HEK293 (cell line): ENCODE results near the gene ITGA8.

ENCODE experiments used
- CTCF ChIA-PET: fragments of 350-600 bp; formaldehyde crosslinking; extraction: SDS; loops from one replicate; lab custom pipeline; 2021; ENCODE audit warnings: antibody characterized with exemption; lab: Yijun Ruan, JAX
- POLR2A ChIA-PET: fragments of 300-600 bp; formaldehyde crosslinking; extraction: SDS; loops from one replicate; lab custom pipeline; 2020; ENCODE audit warnings: antibody characterized with exemption, inconsistent platforms; lab: Yijun Ruan, JAX
- H3K27ac ChIP-seq: fragments of 200-500 bp; sonication (Bioruptor generic); 2 replicates; pipeline ENCODE4 v1.5.1; 2014; ENCODE audit warnings: low read depth, low read length, control low read depth, inconsistent platforms; ENCODE audit errors: extremely low read depth
- H3K36me3 ChIP-seq, 2 experiments: fragments of 200-500 bp in 1 of 2; sonication (Bioruptor generic) in 1 of 2; 1 replicate in 1 of 2; 2 replicates in 1 of 2; pipeline ENCODE4 v1.5.1; 2014 to 2017; ENCODE audit warnings: inconsistent platforms in 2 of 2, low read length in 2 of 2; ENCODE audit not compliant: control insufficient read depth in 2 of 2, insufficient read depth in 1 of 2
- H3K4me1 ChIP-seq: fragments of 200-500 bp; sonication (Bioruptor generic); 2 replicates; pipeline ENCODE4 v1.5.1; 2014; ENCODE audit warnings: mild to moderate bottlenecking, low read length, inconsistent platforms; ENCODE audit not compliant: control insufficient read depth, insufficient read depth
- H3K4me3 ChIP-seq: 2 replicates; pipeline ENCODE4 v1.5.1; 2011; ENCODE audit warnings: low read depth, mild to moderate bottlenecking, control low read depth, low read length, moderate library complexity
- H3K9me3 ChIP-seq: fragments of 200-500 bp; sonication (Bioruptor generic); 2 replicates; pipeline ENCODE4 v1.5.1; 2014; ENCODE audit warnings: low read depth, low read length, inconsistent platforms; ENCODE audit not compliant: control insufficient read depth, insufficient read depth
- KLF16 ChIP-seq: fragments of 450-650 bp; formaldehyde crosslinking; IDR thresholded peaks from 2 replicates; pipeline ENCODE4 v1.5.1; 2017; ENCODE audit warnings: missing biosample characterization, missing genetic modification characterization
- KLF8 ChIP-seq: fragments of 450-650 bp; formaldehyde crosslinking; IDR thresholded peaks from 2 replicates; pipeline ENCODE4 v1.5.1; 2016; ENCODE audit warnings: missing biosample characterization, missing genetic modification characterization
- OSR2 ChIP-seq: fragments of 450-650 bp; formaldehyde crosslinking; IDR thresholded peaks from 2 replicates; pipeline ENCODE4 v1.5.1; 2016; ENCODE audit warnings: missing biosample characterization, missing genetic modification characterization
- ZBTB17 ChIP-seq: fragments of 450-650 bp; formaldehyde crosslinking; IDR thresholded peaks from 2 replicates; pipeline ENCODE4 v1.5.1; 2016; ENCODE audit warnings: missing biosample characterization, missing genetic modification characterization
- ZBTB21 ChIP-seq: fragments of 450-650 bp; formaldehyde crosslinking; IDR thresholded peaks from 2 replicates; pipeline ENCODE4 v1.5.1; 2017; ENCODE audit warnings: missing biosample characterization, missing genetic modification characterization
- ZFP37 ChIP-seq: fragments of 450-650 bp; formaldehyde crosslinking; IDR thresholded peaks from 2 replicates; pipeline ENCODE4 v1.5.1; 2016; ENCODE audit warnings: missing biosample characterization, missing genetic modification characterization
- ZNF133 ChIP-seq: fragments of 450-650 bp; formaldehyde crosslinking; IDR thresholded peaks from 2 replicates; pipeline ENCODE4 v1.5.1; 2016; ENCODE audit warnings: missing biosample characterization, missing genetic modification characterization
- ZNF157 ChIP-seq: fragments of 450-650 bp; formaldehyde crosslinking; IDR thresholded peaks from 2 replicates; pipeline ENCODE4 v1.5.1; 2016; ENCODE audit warnings: missing biosample characterization, missing genetic modification characterization
- ZNF175 ChIP-seq: fragments of 450-650 bp; formaldehyde crosslinking; IDR thresholded peaks from 2 replicates; pipeline ENCODE4 v1.5.1; 2016; ENCODE audit warnings: missing biosample characterization, missing genetic modification characterization
- ZNF214 ChIP-seq: fragments of 450-650 bp; formaldehyde crosslinking; IDR thresholded peaks from 2 replicates; pipeline ENCODE4 v1.5.1; 2017; ENCODE audit warnings: missing biosample characterization, mild to moderate bottlenecking, missing genetic modification characterization, borderline replicate concordance
- ZNF248 ChIP-seq: fragments of 450-650 bp; formaldehyde crosslinking; IDR thresholded peaks from 2 replicates; pipeline ENCODE4 v1.5.1; 2017; ENCODE audit warnings: missing biosample characterization, missing genetic modification characterization
- ZNF324 ChIP-seq: fragments of 450-650 bp; formaldehyde crosslinking; IDR thresholded peaks from 2 replicates; pipeline ENCODE4 v1.5.1; 2016; ENCODE audit warnings: missing biosample characterization, missing genetic modification characterization
- ZNF350 ChIP-seq: fragments of 450-650 bp; formaldehyde crosslinking; IDR thresholded peaks from 2 replicates; pipeline ENCODE4 v1.5.0; 2017; ENCODE audit warnings: missing biosample characterization, mild to moderate bottlenecking, missing genetic modification characterization
- ZNF366 ChIP-seq: fragments of 450-650 bp; formaldehyde crosslinking; conservative IDR thresholded peaks from 2 replicates; pipeline ENCODE4 v1.5.1; 2016; ENCODE audit warnings: missing biosample characterization, missing genetic modification characterization
- ZNF394 ChIP-seq: fragments of 450-650 bp; formaldehyde crosslinking; IDR thresholded peaks from 2 replicates; pipeline ENCODE4 v1.5.1; 2016; ENCODE audit warnings: missing biosample characterization, missing genetic modification characterization, mild to moderate bottlenecking, moderate library complexity, borderline replicate concordance
- ZNF585B ChIP-seq: fragments of 450-650 bp; formaldehyde crosslinking; IDR thresholded peaks from 2 replicates; pipeline ENCODE4 v1.5.1; 2016; ENCODE audit warnings: missing biosample characterization, missing genetic modification characterization
- ZNF600 ChIP-seq: fragments of 450-650 bp; formaldehyde crosslinking; IDR thresholded peaks from 2 replicates; pipeline ENCODE4 v1.5.1; 2016; ENCODE audit warnings: missing biosample characterization, missing genetic modification characterization
- ZNF626 ChIP-seq: fragments of 450-650 bp; sonication (Bioruptor Pico); formaldehyde crosslinking; IDR thresholded peaks from 2 replicates; pipeline ENCODE4 v1.5.1; 2018; ENCODE audit warnings: missing biosample characterization, missing genetic modification characterization, inconsistent platforms
- ZXDB ChIP-seq: fragments of 450-650 bp; formaldehyde crosslinking; IDR thresholded peaks from 2 replicates; pipeline ENCODE4 v1.5.1; 2016; ENCODE audit warnings: missing biosample characterization, missing genetic modification characterization
- TF ChIP-seq, protein P1 (sequence below): fragments of 450-650 bp; formaldehyde crosslinking; IDR thresholded peaks from 2 replicates; pipeline ENCODE4 v1.5.1; 2016; ENCODE audit warnings: missing biosample characterization, missing genetic modification characterization
- TF ChIP-seq, protein P2 (sequence below): fragments of 450-650 bp; formaldehyde crosslinking; IDR thresholded peaks from 2 replicates; pipeline ENCODE4 v1.5.1; 2016; ENCODE audit warnings: missing biosample characterization, missing genetic modification characterization
- TF ChIP-seq, protein P3 (sequence below): fragments of 450-650 bp; formaldehyde crosslinking; IDR thresholded peaks from 2 replicates; pipeline ENCODE4 v1.5.1; 2017; ENCODE audit warnings: missing biosample characterization, missing genetic modification characterization
- TF ChIP-seq, protein P4 (sequence below): fragments of 450-650 bp; formaldehyde crosslinking; IDR thresholded peaks from 2 replicates; pipeline ENCODE4 v1.5.1; 2017; ENCODE audit warnings: missing biosample characterization, missing genetic modification characterization
- TF ChIP-seq, protein P5 (sequence below): fragments of 450-650 bp; formaldehyde crosslinking; IDR thresholded peaks from 2 replicates; pipeline ENCODE4 v1.5.1; 2016; ENCODE audit warnings: missing biosample characterization, missing genetic modification characterization, borderline replicate concordance
- TF ChIP-seq, protein P6 (sequence below): fragments of 450-650 bp; formaldehyde crosslinking; IDR thresholded peaks from 2 replicates; pipeline ENCODE4 v1.5.1; 2016; ENCODE audit warnings: missing biosample characterization, missing genetic modification characterization
- TF ChIP-seq, protein P7 (sequence below): fragments of 450-650 bp; formaldehyde crosslinking; IDR thresholded peaks from 2 replicates; pipeline ENCODE4 v1.5.1; 2017; ENCODE audit warnings: missing biosample characterization, missing genetic modification characterization

The ITGA8 gene

DNA sequence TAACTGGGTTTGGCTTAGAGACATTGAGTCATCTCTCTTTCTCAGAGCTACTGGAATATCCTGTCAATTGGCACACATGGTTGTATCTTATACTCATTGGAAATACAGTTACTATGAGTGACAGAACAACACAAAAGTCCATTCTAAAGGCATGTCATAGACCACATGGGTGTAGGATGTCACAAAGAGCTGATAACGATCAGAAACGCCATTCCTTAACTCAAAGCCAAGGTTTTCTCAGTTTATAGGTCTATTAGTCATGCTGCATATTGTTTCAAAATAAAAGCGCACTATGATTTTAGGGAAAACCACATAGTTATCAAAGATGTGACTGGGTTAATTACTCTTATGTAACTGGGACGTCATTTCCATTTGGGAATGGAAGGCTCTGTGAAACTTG, 201.5 kb downstream of the ITGA8 start:
- POLR2A ChIA-PET: no interaction called here
- Histone ChIP-seq H3K36me3 (no peaks in the 10 kb centered on the region), H3K4me3 (no peak overlapping the region), H3K9me3 (no peaks in the 10 kb centered on the region), H3K27ac (no peak overlapping the region), H3K4me1 (peaks cover 12% of the 10 kb centered on the region)
- CTCF ChIA-PET: no interaction called here
- TF ChIP-seq ZBTB21 (tag by site-specific recombination): peak; percentile 76; the same call in 1 of the 2 replicates
- TF ChIP-seq, protein P1, sequence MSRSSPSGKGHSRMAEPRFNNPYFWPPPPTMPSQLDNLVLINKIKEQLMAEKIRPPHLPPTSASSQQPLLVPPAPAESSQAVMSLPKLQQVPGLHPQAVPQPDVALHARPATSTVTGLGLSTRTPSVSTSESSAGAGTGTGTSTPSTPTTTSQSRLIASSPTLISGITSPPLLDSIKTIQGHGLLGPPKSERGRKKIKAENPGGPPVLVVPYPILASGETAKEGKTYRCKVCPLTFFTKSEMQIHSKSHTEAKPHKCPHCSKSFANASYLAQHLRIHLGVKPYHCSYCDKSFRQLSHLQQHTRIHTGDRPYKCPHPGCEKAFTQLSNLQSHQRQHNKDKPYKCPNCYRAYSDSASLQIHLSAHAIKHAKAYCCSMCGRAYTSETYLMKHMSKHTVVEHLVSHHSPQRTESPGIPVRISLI: peak; percentile 48; the same call in 1 of the 2 replicates
- TF ChIP-seq ZNF394 (tag by site-specific recombination): peak; percentile 39; the same call in 1 of the 2 replicates
- TF ChIP-seq ZXDB (tag by site-specific recombination): peak; percentile 53; the same call in 1 of the 2 replicates
- TF ChIP-seq, protein P2, sequence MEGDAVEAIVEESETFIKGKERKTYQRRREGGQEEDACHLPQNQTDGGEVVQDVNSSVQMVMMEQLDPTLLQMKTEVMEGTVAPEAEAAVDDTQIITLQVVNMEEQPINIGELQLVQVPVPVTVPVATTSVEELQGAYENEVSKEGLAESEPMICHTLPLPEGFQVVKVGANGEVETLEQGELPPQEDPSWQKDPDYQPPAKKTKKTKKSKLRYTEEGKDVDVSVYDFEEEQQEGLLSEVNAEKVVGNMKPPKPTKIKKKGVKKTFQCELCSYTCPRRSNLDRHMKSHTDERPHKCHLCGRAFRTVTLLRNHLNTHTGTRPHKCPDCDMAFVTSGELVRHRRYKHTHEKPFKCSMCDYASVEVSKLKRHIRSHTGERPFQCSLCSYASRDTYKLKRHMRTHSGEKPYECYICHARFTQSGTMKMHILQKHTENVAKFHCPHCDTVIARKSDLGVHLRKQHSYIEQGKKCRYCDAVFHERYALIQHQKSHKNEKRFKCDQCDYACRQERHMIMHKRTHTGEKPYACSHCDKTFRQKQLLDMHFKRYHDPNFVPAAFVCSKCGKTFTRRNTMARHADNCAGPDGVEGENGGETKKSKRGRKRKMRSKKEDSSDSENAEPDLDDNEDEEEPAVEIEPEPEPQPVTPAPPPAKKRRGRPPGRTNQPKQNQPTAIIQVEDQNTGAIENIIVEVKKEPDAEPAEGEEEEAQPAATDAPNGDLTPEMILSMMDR (tag by site-specific recombination): no peak
- TF ChIP-seq ZFP37 (tag by site-specific recombination): 0 out of 2 replicates have a peak, but pooled peaks have one; percentile 69
- TF ChIP-seq ZNF585B (tag by site-specific recombination): no peak
- TF ChIP-seq, protein P3, sequence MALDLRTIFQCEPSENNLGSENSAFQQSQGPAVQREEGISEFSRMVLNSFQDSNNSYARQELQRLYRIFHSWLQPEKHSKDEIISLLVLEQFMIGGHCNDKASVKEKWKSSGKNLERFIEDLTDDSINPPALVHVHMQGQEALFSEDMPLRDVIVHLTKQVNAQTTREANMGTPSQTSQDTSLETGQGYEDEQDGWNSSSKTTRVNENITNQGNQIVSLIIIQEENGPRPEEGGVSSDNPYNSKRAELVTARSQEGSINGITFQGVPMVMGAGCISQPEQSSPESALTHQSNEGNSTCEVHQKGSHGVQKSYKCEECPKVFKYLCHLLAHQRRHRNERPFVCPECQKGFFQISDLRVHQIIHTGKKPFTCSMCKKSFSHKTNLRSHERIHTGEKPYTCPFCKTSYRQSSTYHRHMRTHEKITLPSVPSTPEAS (tag by site-specific recombination): no peak
- 0 out of 2 replicates have a peak, but pooled peaks have one; percentile 7 for TF ChIP-seq ZNF324 (tag by site-specific recombination)
- no peak for TF ChIP-seq ZNF214 (tag by site-specific recombination)
- TF ChIP-seq, protein P4, sequence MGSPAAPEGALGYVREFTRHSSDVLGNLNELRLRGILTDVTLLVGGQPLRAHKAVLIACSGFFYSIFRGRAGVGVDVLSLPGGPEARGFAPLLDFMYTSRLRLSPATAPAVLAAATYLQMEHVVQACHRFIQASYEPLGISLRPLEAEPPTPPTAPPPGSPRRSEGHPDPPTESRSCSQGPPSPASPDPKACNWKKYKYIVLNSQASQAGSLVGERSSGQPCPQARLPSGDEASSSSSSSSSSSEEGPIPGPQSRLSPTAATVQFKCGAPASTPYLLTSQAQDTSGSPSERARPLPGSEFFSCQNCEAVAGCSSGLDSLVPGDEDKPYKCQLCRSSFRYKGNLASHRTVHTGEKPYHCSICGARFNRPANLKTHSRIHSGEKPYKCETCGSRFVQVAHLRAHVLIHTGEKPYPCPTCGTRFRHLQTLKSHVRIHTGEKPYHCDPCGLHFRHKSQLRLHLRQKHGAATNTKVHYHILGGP (tag by site-specific recombination): peak; percentile 65
- no peak for TF ChIP-seq ZNF175 (tag by site-specific recombination)
- no peak for TF ChIP-seq ZNF157 (tag by site-specific recombination)
- TF ChIP-seq, protein P5, sequence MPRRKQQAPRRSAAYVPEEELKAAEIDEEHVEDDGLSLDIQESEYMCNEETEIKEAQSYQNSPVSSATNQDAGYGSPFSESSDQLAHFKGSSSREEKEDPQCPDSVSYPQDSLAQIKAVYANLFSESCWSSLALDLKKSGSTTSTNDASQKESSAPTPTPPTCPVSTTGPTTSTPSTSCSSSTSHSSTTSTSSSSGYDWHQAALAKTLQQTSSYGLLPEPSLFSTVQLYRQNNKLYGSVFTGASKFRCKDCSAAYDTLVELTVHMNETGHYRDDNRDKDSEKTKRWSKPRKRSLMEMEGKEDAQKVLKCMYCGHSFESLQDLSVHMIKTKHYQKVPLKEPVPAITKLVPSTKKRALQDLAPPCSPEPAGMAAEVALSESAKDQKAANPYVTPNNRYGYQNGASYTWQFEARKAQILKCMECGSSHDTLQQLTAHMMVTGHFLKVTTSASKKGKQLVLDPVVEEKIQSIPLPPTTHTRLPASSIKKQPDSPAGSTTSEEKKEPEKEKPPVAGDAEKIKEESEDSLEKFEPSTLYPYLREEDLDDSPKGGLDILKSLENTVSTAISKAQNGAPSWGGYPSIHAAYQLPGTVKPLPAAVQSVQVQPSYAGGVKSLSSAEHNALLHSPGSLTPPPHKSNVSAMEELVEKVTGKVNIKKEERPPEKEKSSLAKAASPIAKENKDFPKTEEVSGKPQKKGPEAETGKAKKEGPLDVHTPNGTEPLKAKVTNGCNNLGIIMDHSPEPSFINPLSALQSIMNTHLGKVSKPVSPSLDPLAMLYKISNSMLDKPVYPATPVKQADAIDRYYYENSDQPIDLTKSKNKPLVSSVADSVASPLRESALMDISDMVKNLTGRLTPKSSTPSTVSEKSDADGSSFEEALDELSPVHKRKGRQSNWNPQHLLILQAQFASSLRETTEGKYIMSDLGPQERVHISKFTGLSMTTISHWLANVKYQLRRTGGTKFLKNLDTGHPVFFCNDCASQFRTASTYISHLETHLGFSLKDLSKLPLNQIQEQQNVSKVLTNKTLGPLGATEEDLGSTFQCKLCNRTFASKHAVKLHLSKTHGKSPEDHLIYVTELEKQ: 0 out of 2 replicates have a peak, but pooled peaks have one; percentile 53
- TF ChIP-seq, protein P6, sequence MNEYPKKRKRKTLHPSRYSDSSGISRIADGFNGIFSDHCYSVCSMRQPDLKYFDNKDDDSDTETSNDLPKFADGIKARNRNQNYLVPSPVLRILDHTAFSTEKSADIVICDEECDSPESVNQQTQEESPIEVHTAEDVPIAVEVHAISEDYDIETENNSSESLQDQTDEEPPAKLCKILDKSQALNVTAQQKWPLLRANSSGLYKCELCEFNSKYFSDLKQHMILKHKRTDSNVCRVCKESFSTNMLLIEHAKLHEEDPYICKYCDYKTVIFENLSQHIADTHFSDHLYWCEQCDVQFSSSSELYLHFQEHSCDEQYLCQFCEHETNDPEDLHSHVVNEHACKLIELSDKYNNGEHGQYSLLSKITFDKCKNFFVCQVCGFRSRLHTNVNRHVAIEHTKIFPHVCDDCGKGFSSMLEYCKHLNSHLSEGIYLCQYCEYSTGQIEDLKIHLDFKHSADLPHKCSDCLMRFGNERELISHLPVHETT: 0 out of 2 replicates have a peak, but pooled peaks have one; percentile 45
- TF ChIP-seq ZNF350 (tag by site-specific recombination): 0 out of 2 replicates have a peak, but pooled peaks have one; percentile 53
- TF ChIP-seq KLF16: 0 out of 2 replicates have a peak, but pooled peaks have one; percentile 41
- TF ChIP-seq, protein P7, sequence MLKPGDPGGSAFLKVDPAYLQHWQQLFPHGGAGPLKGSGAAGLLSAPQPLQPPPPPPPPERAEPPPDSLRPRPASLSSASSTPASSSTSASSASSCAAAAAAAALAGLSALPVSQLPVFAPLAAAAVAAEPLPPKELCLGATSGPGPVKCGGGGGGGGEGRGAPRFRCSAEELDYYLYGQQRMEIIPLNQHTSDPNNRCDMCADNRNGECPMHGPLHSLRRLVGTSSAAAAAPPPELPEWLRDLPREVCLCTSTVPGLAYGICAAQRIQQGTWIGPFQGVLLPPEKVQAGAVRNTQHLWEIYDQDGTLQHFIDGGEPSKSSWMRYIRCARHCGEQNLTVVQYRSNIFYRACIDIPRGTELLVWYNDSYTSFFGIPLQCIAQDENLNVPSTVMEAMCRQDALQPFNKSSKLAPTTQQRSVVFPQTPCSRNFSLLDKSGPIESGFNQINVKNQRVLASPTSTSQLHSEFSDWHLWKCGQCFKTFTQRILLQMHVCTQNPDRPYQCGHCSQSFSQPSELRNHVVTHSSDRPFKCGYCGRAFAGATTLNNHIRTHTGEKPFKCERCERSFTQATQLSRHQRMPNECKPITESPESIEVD (tag by site-specific recombination): peak; percentile 76
- no peak for TF ChIP-seq ZBTB17 (tag by site-specific recombination)
- TF ChIP-seq KLF8 (tag by site-specific recombination): peak; percentile 75
- TF ChIP-seq ZNF248 (tag by site-specific recombination): no peak
- TF ChIP-seq ZNF600: peak; percentile 70; the same call in 1 of the 2 replicates
- TF ChIP-seq OSR2 (tag by site-specific recombination): peak; percentile 63; the same call in 1 of the 2 replicates
- TF ChIP-seq ZNF366 (tag by site-specific recombination): peak; percentile 60
- TF ChIP-seq ZNF626 (tag by site-specific recombination): 0 out of 2 replicates have a peak, but pooled peaks have one; percentile 23
- TF ChIP-seq ZNF133 (tag by site-specific recombination): no peak
